IPS DF 4.7 (cell line): ENCODE results near the gene RAB10.

ENCODE experiments used
- DNase-seq: peaks from one replicate; pipeline ENCODE4 v3.0.0-alpha.2; 2013; ENCODE audit warnings: low spot score; ENCODE audit errors: extremely low read depth

Gene RAB10

DNA sequence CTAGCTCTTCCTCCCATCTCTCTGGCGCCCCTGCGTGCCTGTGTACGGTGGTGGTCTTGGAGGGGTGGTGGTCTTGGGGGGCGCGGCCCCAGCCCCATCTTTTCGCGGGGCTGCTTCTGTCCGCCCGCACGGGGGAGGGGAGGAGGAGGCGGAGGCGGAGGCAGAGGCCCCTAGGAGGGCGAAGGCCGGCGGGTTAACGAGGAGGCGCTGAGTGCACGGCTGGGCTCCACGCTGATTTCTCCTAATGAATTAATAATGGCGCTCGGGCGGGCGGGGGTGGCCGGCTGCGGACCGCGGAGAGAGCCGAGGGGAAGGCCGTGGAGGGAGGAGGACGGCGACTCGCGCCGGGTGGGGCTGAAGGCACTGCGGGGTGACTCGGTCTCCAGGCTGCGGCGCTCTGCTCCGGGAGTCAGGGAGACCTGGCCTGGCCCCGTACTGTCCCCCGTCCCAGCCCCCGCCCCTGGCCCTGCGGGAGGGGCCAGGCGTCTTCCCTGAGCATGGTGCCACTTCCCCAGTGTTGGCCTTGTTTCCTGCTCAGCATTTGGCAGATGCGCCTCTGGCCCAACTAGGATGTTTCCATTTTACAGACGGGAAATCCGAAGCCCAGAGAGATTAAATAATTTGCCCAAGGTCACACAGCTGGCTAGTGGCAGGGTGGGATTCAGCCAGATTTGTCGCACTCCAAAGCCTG is 145.0 kb downstream of the RAB10 start:
- DNase-seq: no peak

DNA sequence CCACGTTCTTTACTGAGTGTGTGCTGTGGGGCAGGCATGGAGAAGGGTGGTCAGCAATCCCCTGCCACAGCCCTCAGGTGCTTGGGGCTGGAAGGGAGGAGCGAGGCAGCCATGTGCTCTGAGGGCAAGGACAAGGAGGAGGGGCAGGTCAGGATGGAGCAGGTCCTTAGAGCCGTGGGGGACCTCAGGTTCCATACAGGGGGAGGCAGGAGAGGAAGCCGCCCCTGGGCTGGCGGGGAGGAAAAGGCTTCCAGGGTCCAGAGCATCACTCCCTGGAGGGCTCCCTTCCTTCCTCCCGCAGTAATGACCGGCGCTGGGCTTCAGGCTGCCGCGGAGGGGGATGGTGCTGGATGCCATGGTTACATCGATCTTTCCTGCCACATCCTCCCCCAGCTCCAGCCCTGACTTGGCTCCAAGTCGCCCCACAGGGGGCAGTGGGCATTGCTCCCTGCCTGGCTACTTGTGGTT is 145.6 kb downstream of the RAB10 start:
- DNase-seq: no peak

DNA sequence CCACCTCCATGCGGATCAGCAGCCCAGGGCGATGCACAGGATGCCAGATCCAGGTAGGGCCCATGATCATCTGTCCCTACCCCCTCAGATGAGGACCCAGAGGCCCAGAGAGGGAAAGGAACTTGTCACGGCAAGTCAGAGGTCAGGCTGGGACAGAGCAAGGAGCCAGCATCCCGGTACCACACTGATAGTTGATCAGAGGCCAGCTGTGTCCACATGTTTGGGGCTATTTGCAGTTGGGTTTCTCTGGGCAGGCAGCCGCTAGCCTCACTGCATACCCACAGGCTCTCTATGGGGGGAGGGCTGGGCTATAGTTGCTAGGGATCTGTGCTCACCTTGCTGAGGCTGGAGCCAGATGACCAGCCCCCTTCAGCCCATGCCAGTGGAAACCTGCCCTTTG is 148.6 kb downstream of the RAB10 start:
- DNase-seq: no peak

DNA sequence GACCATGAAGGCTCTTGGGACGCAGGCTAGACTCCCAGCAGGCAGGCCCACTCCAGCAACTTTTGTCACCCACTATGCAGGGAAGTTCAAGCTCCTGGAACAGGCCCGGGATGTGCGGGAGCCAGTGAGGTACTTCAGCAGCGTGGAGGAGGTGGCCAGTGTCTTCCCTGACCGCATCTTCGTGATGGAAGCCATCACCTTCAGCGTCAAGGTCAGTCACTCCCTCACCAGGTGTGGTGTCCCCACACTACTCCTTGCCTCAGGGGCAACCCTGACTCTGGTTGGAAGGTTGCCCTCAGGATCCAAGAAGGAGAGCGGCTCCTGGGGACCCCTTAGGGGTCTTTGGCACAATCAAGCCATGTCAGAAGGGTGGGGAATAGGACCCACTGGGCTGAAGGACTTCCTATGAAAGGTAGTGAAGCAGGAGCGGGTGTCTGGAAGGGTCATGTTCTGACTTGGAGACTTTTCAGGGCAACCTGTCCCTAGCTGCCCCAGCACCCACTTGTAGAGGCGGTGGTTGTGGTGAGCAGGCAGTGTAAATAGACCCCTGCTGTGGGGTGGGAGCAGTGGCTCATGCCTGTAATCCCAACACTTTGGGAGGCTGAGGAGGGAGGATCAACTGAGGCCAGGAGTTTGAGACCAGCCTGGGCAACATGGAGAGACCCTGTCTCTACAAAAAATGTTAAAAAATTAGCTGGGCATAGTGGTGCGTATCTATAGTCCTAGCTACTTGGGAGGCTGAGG is 149.2 kb downstream of the RAB10 start:
- DNase-seq: no peak

DNA sequence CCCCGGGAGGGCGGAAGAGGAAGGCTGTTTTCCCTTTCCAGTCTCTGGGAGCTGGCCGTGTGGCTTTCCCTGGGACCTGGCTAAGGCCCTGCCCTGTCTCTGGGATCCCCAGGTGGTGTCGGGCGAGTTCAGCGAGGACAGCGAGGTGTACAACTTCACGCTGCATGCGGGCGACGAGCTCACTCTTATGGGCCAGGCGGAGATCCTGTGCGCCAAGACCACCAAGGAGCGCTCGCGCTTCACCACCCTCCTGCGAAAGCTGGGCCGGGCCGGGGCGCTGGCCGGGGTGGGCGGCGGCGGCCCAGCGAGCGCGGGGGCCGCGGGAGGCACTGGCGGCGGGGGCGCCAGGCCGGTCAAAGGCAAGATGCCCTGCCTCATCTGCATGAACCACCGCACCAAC is 150.2 kb downstream of the RAB10 start:
- no peak for DNase-seq

DNA sequence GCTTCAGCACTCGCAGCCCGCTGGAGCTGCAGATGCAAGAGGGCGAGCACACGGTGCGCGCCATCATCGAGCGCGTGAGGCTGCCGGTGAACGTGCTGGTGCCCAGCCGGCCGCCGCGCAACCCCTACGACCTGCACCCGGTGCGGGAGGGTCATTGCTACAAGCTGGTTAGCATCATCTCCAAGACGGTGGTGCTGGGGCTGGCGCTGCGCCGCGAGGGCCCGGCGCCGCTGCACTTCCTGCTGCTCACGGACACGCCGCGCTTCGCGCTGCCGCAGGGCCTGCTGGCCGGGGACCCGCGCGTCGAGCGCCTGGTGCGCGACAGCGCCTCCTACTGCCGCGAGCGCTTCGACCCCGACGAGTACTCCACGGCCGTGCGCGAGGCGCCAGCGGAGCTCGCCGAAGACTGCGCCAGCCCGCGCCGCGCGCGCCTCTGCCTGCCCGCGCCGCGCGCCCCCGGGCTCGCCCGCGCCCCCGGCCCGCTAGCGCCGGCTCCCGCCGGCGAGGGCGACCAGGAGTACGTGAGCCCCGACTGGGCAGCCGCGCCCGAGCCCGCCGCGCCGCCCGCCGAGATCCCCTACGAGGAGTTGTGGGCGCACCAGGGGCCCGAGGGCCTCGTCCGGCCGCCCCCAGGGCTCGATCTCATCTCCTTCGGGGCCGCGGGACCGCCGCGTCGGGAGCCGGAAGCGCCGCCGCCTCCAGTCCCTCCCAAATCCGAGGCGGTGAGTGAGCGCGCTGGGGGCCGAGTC is 150.8 kb downstream of the RAB10 start:
- DNase-seq: no peak

DNA sequence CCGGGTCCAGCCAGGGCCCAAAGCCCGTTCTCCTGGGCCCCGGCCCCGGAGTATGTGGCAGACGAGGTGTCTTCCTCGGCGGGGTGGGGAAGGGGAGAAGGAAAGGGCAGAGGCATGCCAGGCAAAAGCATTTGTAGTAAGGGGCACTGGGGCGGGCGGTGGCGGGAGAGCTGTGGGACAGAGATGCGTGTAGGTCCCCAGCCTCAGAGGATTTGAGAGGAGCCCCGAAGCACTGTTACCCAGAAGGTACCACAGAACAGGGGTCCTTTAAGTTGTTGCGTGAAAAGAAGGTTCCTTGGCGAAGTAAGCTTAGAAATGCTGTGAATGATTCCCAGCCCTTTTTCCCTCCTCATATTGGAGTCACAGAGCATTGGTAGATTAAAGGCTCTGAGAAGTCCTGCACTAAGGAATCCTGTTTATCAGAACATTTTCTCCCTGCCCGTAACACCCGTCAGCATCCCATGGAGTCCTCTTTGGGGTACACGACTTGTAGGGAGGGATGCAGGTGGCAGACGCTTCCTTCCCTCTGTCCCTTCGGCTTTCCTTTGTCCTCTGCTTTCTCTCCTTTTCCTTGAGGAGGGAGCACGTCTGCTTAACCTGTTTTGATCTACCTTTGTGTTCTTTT is 151.5 kb downstream of the RAB10 start:
- no peak for DNase-seq

DNA sequence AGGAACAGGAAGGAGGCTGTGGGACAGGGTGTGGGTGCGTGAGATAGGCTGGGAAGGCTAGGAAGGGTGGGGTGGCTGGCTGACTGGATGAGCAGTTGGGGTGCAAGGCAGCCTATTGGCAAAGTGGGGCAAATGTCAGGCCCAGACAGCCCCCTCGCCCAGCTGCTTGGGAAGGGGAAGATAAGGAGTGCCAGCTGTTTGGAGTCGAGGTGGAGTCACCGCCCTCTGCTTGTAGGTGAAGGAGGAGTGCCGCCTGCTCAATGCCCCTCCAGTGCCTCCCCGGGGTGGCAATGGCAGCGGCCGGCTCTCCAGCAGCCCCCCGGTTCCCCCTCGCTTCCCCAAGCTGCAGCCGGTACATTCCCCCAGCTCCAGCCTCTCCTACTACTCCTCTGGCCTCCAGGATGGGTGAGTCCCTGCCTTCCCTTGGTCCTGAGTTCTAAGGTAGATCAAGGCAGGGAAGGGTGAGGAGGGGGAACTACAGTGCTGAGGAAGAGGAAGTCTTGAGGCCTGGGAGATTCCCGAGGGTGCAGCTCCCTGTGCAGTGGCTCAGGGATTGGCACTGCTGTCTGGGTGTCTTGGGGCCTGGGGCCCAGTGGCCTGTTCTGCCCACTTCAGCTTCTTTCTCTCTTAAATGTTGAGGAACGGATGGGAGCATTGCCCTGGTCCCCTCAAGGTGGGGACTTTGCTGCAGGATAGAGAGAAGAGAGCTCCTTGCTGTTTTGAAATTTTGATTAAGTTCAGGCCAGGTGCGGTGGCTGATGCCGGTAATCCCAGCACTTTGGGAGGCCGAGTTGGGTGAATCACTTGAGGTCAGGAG is 152.3 kb downstream of the RAB10 start:
- DNase-seq: no peak
